HCT116 (cell line): ENCODE measurements around the gene ATCAY.

Experiments
- CEBPB ChIP-seq: IDR thresholded peaks from 2 replicates; pipeline ENCODE4 v1.6.1; 2012; ENCODE audit warnings: low read depth
- EGR1 ChIP-seq: IDR thresholded peaks from 2 replicates; pipeline ENCODE4 v1.6.1; 2012; ENCODE audit warnings: low read depth
- ELF1 ChIP-seq: IDR thresholded peaks from 2 replicates; pipeline ENCODE4 v1.6.1; 2012; ENCODE audit warnings: low read depth, borderline replicate concordance
- EZH2 ChIP-seq: fragments of 200-600 bp; sonication (generic); IDR thresholded peaks from 2 replicates; pipeline ENCODE4 v1.6.1; 2017; ENCODE audit warnings: antibody characterized with exemption, mixed run types
- EZH2phosphoT487 ChIP-seq: fragments of 200-600 bp; IDR thresholded peaks from 2 replicates; pipeline ENCODE4 v1.6.1; 2018; ENCODE audit warnings: antibody characterized with exemption, borderline replicate concordance
- JUND ChIP-seq: IDR thresholded peaks from 2 replicates; pipeline ENCODE4 v1.6.1; 2012
- MAX ChIP-seq: IDR thresholded peaks from 2 replicates; pipeline ENCODE4 v1.6.1; 2012
- POLR2A ChIP-seq: IDR thresholded peaks from 2 replicates; pipeline ENCODE4 v1.7.0; 2011; ENCODE audit warnings: borderline replicate concordance; ENCODE audit not compliant: insufficient read depth, insufficient read length; ENCODE audit errors: extremely low read depth
- POLR2AphosphoS5 ChIP-seq: IDR thresholded peaks from 2 replicates; pipeline ENCODE4 v1.6.1; 2011; ENCODE audit warnings: mild to moderate bottlenecking, low read depth, low read length, moderate library complexity
- RAD21 ChIP-seq: IDR thresholded peaks from 2 replicates; pipeline ENCODE4 v1.6.1; 2012; ENCODE audit warnings: low read depth, mild to moderate bottlenecking
- SIN3A ChIP-seq: IDR thresholded peaks from 2 replicates; pipeline ENCODE4 v1.6.1; 2012; ENCODE audit warnings: low read depth
- TF ChIP-seq, protein P1 (sequence below), 3 experiments: fragments of 200-600 bp in 1 of 3; sonication (generic) in 1 of 3; IDR thresholded peaks in 2 of 3; conservative IDR thresholded peaks in 1 of 3; 2 replicates each; pipeline ENCODE4 v1.5.1; 2012 to 2017; ENCODE audit warnings: low read depth in 2 of 3, low read length in 2 of 3, antibody characterized with exemption in 1 of 3, borderline replicate concordance in 1 of 3, control low read depth in 1 of 3, mild to moderate bottlenecking in 1 of 3, mixed read lengths in 1 of 3, mixed run types in 1 of 3, moderate library complexity in 1 of 3; ENCODE audit not compliant: insufficient read depth in 1 of 3

- TF ChIP-seq, protein P1, sequence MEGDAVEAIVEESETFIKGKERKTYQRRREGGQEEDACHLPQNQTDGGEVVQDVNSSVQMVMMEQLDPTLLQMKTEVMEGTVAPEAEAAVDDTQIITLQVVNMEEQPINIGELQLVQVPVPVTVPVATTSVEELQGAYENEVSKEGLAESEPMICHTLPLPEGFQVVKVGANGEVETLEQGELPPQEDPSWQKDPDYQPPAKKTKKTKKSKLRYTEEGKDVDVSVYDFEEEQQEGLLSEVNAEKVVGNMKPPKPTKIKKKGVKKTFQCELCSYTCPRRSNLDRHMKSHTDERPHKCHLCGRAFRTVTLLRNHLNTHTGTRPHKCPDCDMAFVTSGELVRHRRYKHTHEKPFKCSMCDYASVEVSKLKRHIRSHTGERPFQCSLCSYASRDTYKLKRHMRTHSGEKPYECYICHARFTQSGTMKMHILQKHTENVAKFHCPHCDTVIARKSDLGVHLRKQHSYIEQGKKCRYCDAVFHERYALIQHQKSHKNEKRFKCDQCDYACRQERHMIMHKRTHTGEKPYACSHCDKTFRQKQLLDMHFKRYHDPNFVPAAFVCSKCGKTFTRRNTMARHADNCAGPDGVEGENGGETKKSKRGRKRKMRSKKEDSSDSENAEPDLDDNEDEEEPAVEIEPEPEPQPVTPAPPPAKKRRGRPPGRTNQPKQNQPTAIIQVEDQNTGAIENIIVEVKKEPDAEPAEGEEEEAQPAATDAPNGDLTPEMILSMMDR (IDR thresholded peaks at IDR 0.05 in 2 of 3, conservative IDR thresholded peaks at IDR 0.05 in 1 of 3; ENCODE audit: borderline replicate concordance in 1 of 3, insufficient read depth in 1 of 3, low read depth in 2 of 3, low read length in 2 of 3) = peak in 2 of 3 experiments; percentile 55 to 64; a peak in 4 of 6 replicates
- TF ChIP-seq ELF1 (no peak), CEBPB (no peak), EZH2phosphoT487 (no peak), SIN3A (no peak), POLR2A (no peak), EZH2 (no peak), RAD21 (0 out of 2 replicates have a peak, but pooled peaks have one; percentile 14), JUND (no peak), POLR2AphosphoS5 (no peak), MAX (no peak), EGR1 (no peak)
These were observed 829 bp upstream of the ATCAY start for GRCh38 chr19:3879656-3880055.
